ENCODE data around the gene ARPC4. TPM values are rescaled to one million over a fixed set of nuclear protein-coding genes. Genes with fewer than 3 reads are reported as not detected.
A peak's percentile ranks its signal among the peaks of the same experiment; 100 is the strongest.

ARPC4 gene
- total and polyA plus RNA-seq, 9 donors: 74.9 to 107 (median 88.2) TPM

GRCh38 chr3:9831253-9831652 lies 38.4 kb downstream of the ARPC4 start:
- no peaks in the 10 kb centered on the region for H3K4me1 ChIP-seq (ENCODE audit: control insufficient read depth, insufficient read depth, low read length)
- 93% methylated on average over 2 of the region's 3 CpGs for WGBS (ENCODE audit: insufficient coverage)

GRCh38 chr3:9833078-9833477 lies 40.2 kb downstream of the ARPC4 start:
- no peaks in the 10 kb centered on the region for H3K27me3 ChIP-seq (ENCODE audit: control insufficient read depth, insufficient read depth, low read length)
- H3K4me1 ChIP-seq (ENCODE audit: control insufficient read depth, insufficient read depth, low read length): no peaks in the 10 kb centered on the region
- no peak overlapping the region for H3K27ac ChIP-seq (ENCODE audit: low read length)
- no peak for DNase-seq
- peaks cover 58% of the 10 kb centered on the region for H3K36me3 ChIP-seq (ENCODE audit: control insufficient read depth, insufficient read depth, low read length)
- no peak overlapping the region for H3K4me3 ChIP-seq (ENCODE audit: low read length)
- no peaks in the 10 kb centered on the region for H3K9me3 ChIP-seq (replicated peaks; ENCODE audit: control insufficient read depth, low read depth, low read length)
- 93% methylated on average over 8 of the region's 9 CpGs for WGBS (ENCODE audit: insufficient coverage)

More at GRCh38 chr3:9831253-9831652, 38.4 kb downstream of the ARPC4 start:
- no peak for DNase-seq
- peaks cover 55% of the 10 kb centered on the region for H3K36me3 ChIP-seq (ENCODE audit: control insufficient read depth, insufficient read depth, low read length)
- no peak overlapping the region for H3K27ac ChIP-seq (ENCODE audit: low read length)
- H3K4me3 ChIP-seq (ENCODE audit: low read length): no peak overlapping the region
- H3K27me3 ChIP-seq (ENCODE audit: control insufficient read depth, insufficient read depth, low read length): no peaks in the 10 kb centered on the region
- no peaks in the 10 kb centered on the region for H3K9me3 ChIP-seq (replicated peaks; ENCODE audit: control insufficient read depth, low read depth, low read length)

- Histone ChIP-seq H3K4me1 (ENCODE audit: control insufficient read depth, insufficient read depth, low read length) (no peaks in the 10 kb centered on the region), H3K36me3 (ENCODE audit: control insufficient read depth, insufficient read depth, low read length) (peaks cover 60% of the 10 kb centered on the region), H3K27ac (ENCODE audit: low read length) (no peak overlapping the region), H3K9me3 (replicated peaks; ENCODE audit: control insufficient read depth, low read depth, low read length) (no peaks in the 10 kb centered on the region), H3K27me3 (ENCODE audit: control insufficient read depth, insufficient read depth, low read length) (no peaks in the 10 kb centered on the region), H3K4me3 (ENCODE audit: low read length) (no peak overlapping the region)
- 71% methylated on average over 16 of the region's 18 CpGs for WGBS (ENCODE audit: insufficient coverage)
- DNase-seq: no peak
Observed at GRCh38 chr3:9834520-9835380, 41.9 kb downstream of the ARPC4 start.

GRCh38 chr3:9837701-9838582 lies 45.1 kb downstream of the ARPC4 start:
- H3K4me1 ChIP-seq (ENCODE audit: control insufficient read depth, insufficient read depth, low read length): peaks cover 3% of the 10 kb centered on the region
- H3K36me3 ChIP-seq (ENCODE audit: control insufficient read depth, insufficient read depth, low read length): peaks cover 69% of the 10 kb centered on the region
- H3K4me3 ChIP-seq (ENCODE audit: low read length): no peak overlapping the region
- H3K27me3 ChIP-seq (ENCODE audit: control insufficient read depth, insufficient read depth, low read length): no peaks in the 10 kb centered on the region
- WGBS (ENCODE audit: insufficient coverage): 96% methylated on average over 4 of the region's 12 CpGs
- H3K27ac ChIP-seq (ENCODE audit: low read length): no peak overlapping the region
- H3K9me3 ChIP-seq (replicated peaks; ENCODE audit: control insufficient read depth, low read depth, low read length): no peaks in the 10 kb centered on the region
- no peak for DNase-seq

GRCh38 chr3:9838856-9839255 lies 46.0 kb downstream of the ARPC4 start:
- Histone ChIP-seq H3K36me3 (ENCODE audit: control insufficient read depth, insufficient read depth, low read length) (peaks cover 63% of the 10 kb centered on the region), H3K27me3 (ENCODE audit: control insufficient read depth, insufficient read depth, low read length) (no peaks in the 10 kb centered on the region), H3K9me3 (replicated peaks; ENCODE audit: control insufficient read depth, low read depth, low read length) (no peaks in the 10 kb centered on the region), H3K4me1 (ENCODE audit: control insufficient read depth, insufficient read depth, low read length) (peaks cover 6% of the 10 kb centered on the region), H3K27ac (ENCODE audit: low read length) (no peak overlapping the region), H3K4me3 (ENCODE audit: low read length) (no peak overlapping the region)
- DNase-seq: no peak
- 76% methylated on average over 3 of the region's 4 CpGs for WGBS (ENCODE audit: insufficient coverage)

- Histone ChIP-seq H3K27ac (ENCODE audit: low read length) (no peak overlapping the region), H3K4me1 (ENCODE audit: control insufficient read depth, insufficient read depth, low read length) (peaks cover 10% of the 10 kb centered on the region), H3K27me3 (ENCODE audit: control insufficient read depth, insufficient read depth, low read length) (no peaks in the 10 kb centered on the region), H3K4me3 (ENCODE audit: low read length) (no peak overlapping the region), H3K36me3 (ENCODE audit: control insufficient read depth, insufficient read depth, low read length) (peaks cover 47% of the 10 kb centered on the region), H3K9me3 (replicated peaks; ENCODE audit: control insufficient read depth, low read depth, low read length) (no peaks in the 10 kb centered on the region)
- WGBS (ENCODE audit: insufficient coverage): no CpG with 5 or more reads among the region's 8 CpGs
- DNase-seq: no peak
Observed at GRCh38 chr3:9841015-9841414, 48.1 kb downstream of the ARPC4 start.

- DNase-seq: peak; percentile 98
- no peaks in the 10 kb centered on the region for H3K27me3 ChIP-seq (ENCODE audit: control insufficient read depth, insufficient read depth, low read length)
- under 1% methylated on average over 31 of the region's 42 CpGs for WGBS (ENCODE audit: insufficient coverage)
- peak within 1 kb of the TSS; percentile 67 for H3K4me3 ChIP-seq (ENCODE audit: low read length)
- H3K4me1 ChIP-seq (ENCODE audit: control insufficient read depth, insufficient read depth, low read length): peaks cover 10% of the 10 kb centered on the region
- peaks cover 33% of the 10 kb centered on the region for H3K36me3 ChIP-seq (ENCODE audit: control insufficient read depth, insufficient read depth, low read length)
- H3K27ac ChIP-seq (ENCODE audit: low read length): peak within 1 kb of the TSS; percentile 60
- H3K9me3 ChIP-seq (replicated peaks; ENCODE audit: control insufficient read depth, low read depth, low read length): no peaks in the 10 kb centered on the region
Observed at GRCh38 chr3:9843715-9844438, 51.0 kb downstream of the ARPC4 start, which contains the start of gene RPUSD3. Gene RPUSD3, minus strand, starts transcription at chr3:9844008. Its CDS starts 18 bp downstream, at chr3:9843990.

GRCh38 chr3:9846231-9846630 lies 53.3 kb downstream of the ARPC4 start:
- H3K9me3 ChIP-seq (replicated peaks; ENCODE audit: control insufficient read depth, low read depth, low read length): no peaks in the 10 kb centered on the region
- 62% methylated on average over 5 of the region's 6 CpGs for WGBS (ENCODE audit: insufficient coverage)

GRCh38 chr3:9846931-9847488 lies 54.1 kb downstream of the ARPC4 start:
- Histone ChIP-seq H3K27me3 (ENCODE audit: control insufficient read depth, insufficient read depth, low read length) (no peaks in the 10 kb centered on the region), H3K9me3 (replicated peaks; ENCODE audit: control insufficient read depth, low read depth, low read length) (no peaks in the 10 kb centered on the region), H3K27ac (ENCODE audit: low read length) (no peak overlapping the region), H3K4me3 (ENCODE audit: low read length) (no peak overlapping the region), H3K36me3 (ENCODE audit: control insufficient read depth, insufficient read depth, low read length) (peaks cover 3% of the 10 kb centered on the region), H3K4me1 (ENCODE audit: control insufficient read depth, insufficient read depth, low read length) (peaks cover 10% of the 10 kb centered on the region)
- no CpG with 5 or more reads among the region's 6 CpGs for WGBS (ENCODE audit: insufficient coverage)
- no peak for DNase-seq

More at GRCh38 chr3:9846231-9846630, 53.3 kb downstream of the ARPC4 start:
- DNase-seq: no peak
- peaks cover 10% of the 10 kb centered on the region for H3K4me1 ChIP-seq (ENCODE audit: control insufficient read depth, insufficient read depth, low read length)
- H3K27ac ChIP-seq (ENCODE audit: low read length): no peak overlapping the region
- no peaks in the 10 kb centered on the region for H3K27me3 ChIP-seq (ENCODE audit: control insufficient read depth, insufficient read depth, low read length)
- H3K36me3 ChIP-seq (ENCODE audit: control insufficient read depth, insufficient read depth, low read length): peaks cover 11% of the 10 kb centered on the region
- no peak overlapping the region for H3K4me3 ChIP-seq (ENCODE audit: low read length)

Data from muscle of leg (tissue), 11 donors.